ENCODE results near the gene AAMDC. TPM values are rescaled to one million over a fixed set of nuclear protein-coding genes. Genes with fewer than 3 reads are reported as not detected.

AAMDC gene
- total and polyA plus RNA-seq, 2 donors (not counting 1 experiment from before 2014, with no cell fraction given) = 39.6 to 98.4 TPM

DNA sequence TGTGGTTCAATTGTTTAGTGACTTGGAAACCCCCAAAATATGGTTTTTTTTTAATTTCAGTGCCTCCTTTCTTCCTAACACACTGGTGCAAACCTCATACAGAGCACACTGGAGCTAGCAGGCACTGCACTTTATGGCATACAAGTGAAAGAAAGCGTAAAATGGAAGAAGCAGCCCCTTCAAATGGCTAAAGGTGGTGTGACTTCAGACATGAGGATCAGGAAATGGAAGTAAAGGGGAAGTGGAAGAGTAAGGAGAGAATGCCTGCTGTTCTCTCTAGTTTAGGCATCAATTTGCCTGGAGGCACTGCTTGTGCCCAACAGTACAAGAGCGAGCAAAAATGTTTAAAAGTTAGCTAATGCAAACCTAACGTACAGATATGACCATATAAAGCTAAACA is 6.1 kb upstream of the AAMDC start:
- Histone ChIP-seq H3K79me2 (ENCODE audit: control insufficient read depth, insufficient read depth, low read length) (peaks cover 88% of the 10 kb centered on the region), H3K4me3 (replicated peaks in 1 of 4; ENCODE audit: control extremely low read depth in 1 of 4, insufficient read depth in 1 of 4, low read depth in 3 of 4, low read length in 4 of 4) (no peak overlapping the region), H2AFZ (ENCODE audit: low read length) (no peak overlapping the region), H4K20me1 (ENCODE audit: control insufficient read depth, extremely low read depth, insufficient read depth, low read length) (peaks cover 5% of the 10 kb centered on the region), H3K36me3 (ENCODE audit: control insufficient read depth, insufficient read depth, low read length) (no peaks in the 10 kb centered on the region), H3K4me2 (ENCODE audit: extremely low read depth, insufficient read depth, low read length) (no peak overlapping the region), H3K4me1 (ENCODE audit: control insufficient read depth, extremely low read depth, insufficient read depth, low read length) (no peaks in the 10 kb centered on the region), H3K27me3 (ENCODE audit: control insufficient read depth, insufficient read depth, low read length) (no peaks in the 10 kb centered on the region), H3K9ac (ENCODE audit: insufficient read depth, low read length) (no peak overlapping the region), H3K9me3 (ENCODE audit: control insufficient read depth, insufficient read depth, low read depth, low read length) (no peaks in the 10 kb centered on the region), H3K27ac (ENCODE audit: insufficient read depth, low read length) (no peak overlapping the region)
- no peak for DNase-seq (ENCODE audit: low read depth in 2 of 2)
- TF ChIP-seq CTCF (conservative IDR thresholded peaks at IDR 0.05 in 1 of 2, IDR thresholded peaks at IDR 0.05 in 1 of 2; ENCODE audit: low read depth in 1 of 2, low read length in 2 of 2) = no peak
- TF ChIP-seq EZH2 (IDR thresholded peaks at IDR 0.05; ENCODE audit: low read length, missing control alignments) = no peak

DNA sequence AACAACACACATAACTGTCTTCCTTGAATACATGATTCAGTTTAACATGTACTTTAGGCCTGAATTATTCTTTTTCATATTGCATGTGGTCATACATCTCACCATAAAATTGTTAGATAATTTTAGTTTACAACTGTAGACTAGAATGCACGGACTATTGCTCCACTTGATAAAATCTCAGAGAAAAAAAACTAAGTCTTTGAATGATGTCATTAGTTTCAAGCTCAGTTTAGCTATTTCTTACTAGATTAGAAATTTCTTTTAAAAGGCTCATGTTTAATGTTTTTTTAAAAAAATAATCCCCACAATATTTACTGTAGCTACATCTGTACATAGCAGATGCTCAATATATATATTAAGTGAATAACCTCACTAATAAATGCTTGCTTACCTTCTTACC is 5.5 kb upstream of the AAMDC start:
- Histone ChIP-seq H3K36me3 (ENCODE audit: control insufficient read depth, insufficient read depth, low read length) (no peaks in the 10 kb centered on the region), H3K9ac (ENCODE audit: insufficient read depth, low read length) (no peak overlapping the region), H3K9me3 (ENCODE audit: control insufficient read depth, insufficient read depth, low read depth, low read length) (no peaks in the 10 kb centered on the region), H3K4me3 (replicated peaks in 1 of 4; ENCODE audit: control extremely low read depth in 1 of 4, insufficient read depth in 1 of 4, low read depth in 3 of 4, low read length in 4 of 4) (no peak overlapping the region), H4K20me1 (ENCODE audit: control insufficient read depth, extremely low read depth, insufficient read depth, low read length) (peaks cover 5% of the 10 kb centered on the region), H3K27me3 (ENCODE audit: control insufficient read depth, insufficient read depth, low read length) (no peaks in the 10 kb centered on the region), H2AFZ (ENCODE audit: low read length) (no peak overlapping the region), H3K4me2 (ENCODE audit: extremely low read depth, insufficient read depth, low read length) (no peak overlapping the region), H3K79me2 (ENCODE audit: control insufficient read depth, insufficient read depth, low read length) (peaks cover 87% of the 10 kb centered on the region), H3K27ac (ENCODE audit: insufficient read depth, low read length) (no peak overlapping the region), H3K4me1 (ENCODE audit: control insufficient read depth, extremely low read depth, insufficient read depth, low read length) (no peaks in the 10 kb centered on the region)
- TF ChIP-seq EZH2 (IDR thresholded peaks at IDR 0.05; ENCODE audit: low read length, missing control alignments) = no peak
- TF ChIP-seq CTCF (conservative IDR thresholded peaks at IDR 0.05 in 1 of 2, IDR thresholded peaks at IDR 0.05 in 1 of 2; ENCODE audit: low read depth in 1 of 2, low read length in 2 of 2) = no peak
- no peak for DNase-seq (ENCODE audit: low read depth in 2 of 2)

GRCh38 chr11:77819411-77819920 is 1.5 kb upstream of the AAMDC start:
- peaks cover 5% of the 10 kb centered on the region for H4K20me1 ChIP-seq (ENCODE audit: control insufficient read depth, extremely low read depth, insufficient read depth, low read length)
- H3K4me1 ChIP-seq (ENCODE audit: control insufficient read depth, extremely low read depth, insufficient read depth, low read length) = no peaks in the 10 kb centered on the region
- H3K79me2 ChIP-seq (ENCODE audit: control insufficient read depth, insufficient read depth, low read length) = peaks cover 62% of the 10 kb centered on the region
- no peaks in the 10 kb centered on the region for H3K36me3 ChIP-seq (ENCODE audit: control insufficient read depth, insufficient read depth, low read length)
- H3K4me2 ChIP-seq (ENCODE audit: extremely low read depth, insufficient read depth, low read length) = peak overlapping the region; percentile 76
- TF ChIP-seq EZH2 (IDR thresholded peaks at IDR 0.05; ENCODE audit: low read length, missing control alignments) = no peak
- TF ChIP-seq CTCF (conservative IDR thresholded peaks at IDR 0.05 in 1 of 2, IDR thresholded peaks at IDR 0.05 in 1 of 2; ENCODE audit: low read depth in 1 of 2, low read length in 2 of 2) = peak; percentile 14 to 18
- no peak overlapping the region for H2AFZ ChIP-seq (ENCODE audit: low read length)
- H3K27ac ChIP-seq (ENCODE audit: insufficient read depth, low read length) = peak overlapping the region; percentile 75
- peak; percentile 86 to 93 for DNase-seq (ENCODE audit: low read depth in 2 of 2)
- no peaks in the 10 kb centered on the region for H3K9me3 ChIP-seq (ENCODE audit: control insufficient read depth, insufficient read depth, low read depth, low read length)
- H3K9ac ChIP-seq (ENCODE audit: insufficient read depth, low read length) = peak overlapping the region; percentile 83
- H3K27me3 ChIP-seq (ENCODE audit: control insufficient read depth, insufficient read depth, low read length) = no peaks in the 10 kb centered on the region
- peak overlapping the region; percentile 61 to 98 (median 85) for H3K4me3 ChIP-seq (replicated peaks in 1 of 4; ENCODE audit: control extremely low read depth in 1 of 4, insufficient read depth in 1 of 4, low read depth in 3 of 4, low read length in 4 of 4)

Measured in fibroblast of lung (primary cell).